ENCODE results near the gene EXOC7. TPM values are rescaled to one million over a fixed set of nuclear protein-coding genes. Genes with fewer than 3 reads are reported as not detected.

EXOC7 gene
- polyA plus RNA-seq, 1 donor from 2014 or later, result 146 TPM

DNA sequence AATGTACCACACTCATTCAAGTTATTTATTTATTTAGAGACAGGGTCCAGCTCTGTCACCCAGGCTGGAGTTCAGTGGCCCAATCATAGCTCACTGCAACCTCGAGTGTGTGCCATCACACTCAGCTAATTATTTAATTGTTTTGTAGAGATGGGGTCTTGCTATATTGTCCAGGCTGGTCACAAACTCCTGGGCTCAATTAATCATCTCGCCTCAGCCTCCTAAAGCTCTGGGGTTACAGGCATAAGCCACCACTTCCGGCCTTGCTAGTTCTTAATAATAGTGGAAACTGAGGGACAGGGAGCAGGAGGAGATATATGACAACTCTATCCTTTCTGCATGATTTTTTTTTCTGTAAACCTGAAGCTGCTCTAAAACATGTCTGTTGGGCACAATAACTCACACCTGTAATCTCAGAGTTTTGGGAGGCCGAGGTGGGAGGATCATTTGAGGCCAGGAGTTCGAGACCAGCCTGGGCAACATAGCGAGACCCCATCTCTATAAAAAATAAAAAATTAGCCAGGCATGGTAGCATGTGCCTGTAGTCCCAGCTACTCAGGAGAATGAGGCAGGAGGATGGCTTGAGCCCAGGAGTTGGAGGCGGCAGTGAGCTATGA, 11.7 kb upstream of the EXOC7 start:
- TF ChIP-seq MXI1 (conservative IDR thresholded peaks at IDR 0.05; ENCODE audit: poor library complexity, severe bottlenecking) (no peak), RAD21 (conservative IDR thresholded peaks at IDR 0.05) (no peak), EZH2 (IDR thresholded peaks at IDR 0.05; ENCODE audit: borderline replicate concordance, insufficient read depth, low read length, poor library complexity, severe bottlenecking) (no peak), EP300 (conservative IDR thresholded peaks at IDR 0.05; ENCODE audit: poor library complexity, severe bottlenecking) (no peak), TAF1 (IDR thresholded peaks at IDR 0.05; ENCODE audit: low read depth) (no peak), POLR2AphosphoS5 (IDR thresholded peaks at IDR 0.05) (no peak), SMC3 (conservative IDR thresholded peaks at IDR 0.05; ENCODE audit: poor library complexity) (no peak)
- TF ChIP-seq, protein P1, sequence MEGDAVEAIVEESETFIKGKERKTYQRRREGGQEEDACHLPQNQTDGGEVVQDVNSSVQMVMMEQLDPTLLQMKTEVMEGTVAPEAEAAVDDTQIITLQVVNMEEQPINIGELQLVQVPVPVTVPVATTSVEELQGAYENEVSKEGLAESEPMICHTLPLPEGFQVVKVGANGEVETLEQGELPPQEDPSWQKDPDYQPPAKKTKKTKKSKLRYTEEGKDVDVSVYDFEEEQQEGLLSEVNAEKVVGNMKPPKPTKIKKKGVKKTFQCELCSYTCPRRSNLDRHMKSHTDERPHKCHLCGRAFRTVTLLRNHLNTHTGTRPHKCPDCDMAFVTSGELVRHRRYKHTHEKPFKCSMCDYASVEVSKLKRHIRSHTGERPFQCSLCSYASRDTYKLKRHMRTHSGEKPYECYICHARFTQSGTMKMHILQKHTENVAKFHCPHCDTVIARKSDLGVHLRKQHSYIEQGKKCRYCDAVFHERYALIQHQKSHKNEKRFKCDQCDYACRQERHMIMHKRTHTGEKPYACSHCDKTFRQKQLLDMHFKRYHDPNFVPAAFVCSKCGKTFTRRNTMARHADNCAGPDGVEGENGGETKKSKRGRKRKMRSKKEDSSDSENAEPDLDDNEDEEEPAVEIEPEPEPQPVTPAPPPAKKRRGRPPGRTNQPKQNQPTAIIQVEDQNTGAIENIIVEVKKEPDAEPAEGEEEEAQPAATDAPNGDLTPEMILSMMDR (IDR thresholded peaks at IDR 0.05; ENCODE audit: poor library complexity, severe bottlenecking), result no peak
- TF ChIP-seq, protein P2, sequence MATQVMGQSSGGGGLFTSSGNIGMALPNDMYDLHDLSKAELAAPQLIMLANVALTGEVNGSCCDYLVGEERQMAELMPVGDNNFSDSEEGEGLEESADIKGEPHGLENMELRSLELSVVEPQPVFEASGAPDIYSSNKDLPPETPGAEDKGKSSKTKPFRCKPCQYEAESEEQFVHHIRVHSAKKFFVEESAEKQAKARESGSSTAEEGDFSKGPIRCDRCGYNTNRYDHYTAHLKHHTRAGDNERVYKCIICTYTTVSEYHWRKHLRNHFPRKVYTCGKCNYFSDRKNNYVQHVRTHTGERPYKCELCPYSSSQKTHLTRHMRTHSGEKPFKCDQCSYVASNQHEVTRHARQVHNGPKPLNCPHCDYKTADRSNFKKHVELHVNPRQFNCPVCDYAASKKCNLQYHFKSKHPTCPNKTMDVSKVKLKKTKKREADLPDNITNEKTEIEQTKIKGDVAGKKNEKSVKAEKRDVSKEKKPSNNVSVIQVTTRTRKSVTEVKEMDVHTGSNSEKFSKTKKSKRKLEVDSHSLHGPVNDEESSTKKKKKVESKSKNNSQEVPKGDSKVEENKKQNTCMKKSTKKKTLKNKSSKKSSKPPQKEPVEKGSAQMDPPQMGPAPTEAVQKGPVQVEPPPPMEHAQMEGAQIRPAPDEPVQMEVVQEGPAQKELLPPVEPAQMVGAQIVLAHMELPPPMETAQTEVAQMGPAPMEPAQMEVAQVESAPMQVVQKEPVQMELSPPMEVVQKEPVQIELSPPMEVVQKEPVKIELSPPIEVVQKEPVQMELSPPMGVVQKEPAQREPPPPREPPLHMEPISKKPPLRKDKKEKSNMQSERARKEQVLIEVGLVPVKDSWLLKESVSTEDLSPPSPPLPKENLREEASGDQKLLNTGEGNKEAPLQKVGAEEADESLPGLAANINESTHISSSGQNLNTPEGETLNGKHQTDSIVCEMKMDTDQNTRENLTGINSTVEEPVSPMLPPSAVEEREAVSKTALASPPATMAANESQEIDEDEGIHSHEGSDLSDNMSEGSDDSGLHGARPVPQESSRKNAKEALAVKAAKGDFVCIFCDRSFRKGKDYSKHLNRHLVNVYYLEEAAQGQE (IDR thresholded peaks at IDR 0.05; ENCODE audit: borderline replicate concordance), result no peak
- no peaks in the 10 kb centered on the region for H3K36me3 ChIP-seq (ENCODE audit: insufficient read depth, low read length)
- no peak overlapping the region for H2AFZ ChIP-seq (ENCODE audit: low read depth, low read length)
- H3K9me2 ChIP-seq (ENCODE audit: insufficient read depth, low read length), result no peaks in the 10 kb centered on the region
- H3K4me2 ChIP-seq (ENCODE audit: low read length), result no peak overlapping the region
- H3F3A ChIP-seq (ENCODE audit: insufficient read depth, low read length, poor library complexity, severe bottlenecking), result no peaks in the 10 kb centered on the region
- no peak overlapping the region for H3K9ac ChIP-seq (ENCODE audit: low read length)
- no peak overlapping the region for H3K4me3 ChIP-seq (ENCODE audit: low read length)
- no peaks in the 10 kb centered on the region for H4K20me1 ChIP-seq (ENCODE audit: insufficient read depth)
- no peaks in the 10 kb centered on the region for H3K79me2 ChIP-seq (replicated peaks; ENCODE audit: insufficient read depth, low read length)
- H3K27ac ChIP-seq (ENCODE audit: low read length), result no peak overlapping the region
- no peaks in the 10 kb centered on the region for H3K27me3 ChIP-seq (ENCODE audit: insufficient read depth, low read depth, low read length)
- H3K9me3 ChIP-seq (ENCODE audit: low read length), result no peaks in the 10 kb centered on the region

DNA sequence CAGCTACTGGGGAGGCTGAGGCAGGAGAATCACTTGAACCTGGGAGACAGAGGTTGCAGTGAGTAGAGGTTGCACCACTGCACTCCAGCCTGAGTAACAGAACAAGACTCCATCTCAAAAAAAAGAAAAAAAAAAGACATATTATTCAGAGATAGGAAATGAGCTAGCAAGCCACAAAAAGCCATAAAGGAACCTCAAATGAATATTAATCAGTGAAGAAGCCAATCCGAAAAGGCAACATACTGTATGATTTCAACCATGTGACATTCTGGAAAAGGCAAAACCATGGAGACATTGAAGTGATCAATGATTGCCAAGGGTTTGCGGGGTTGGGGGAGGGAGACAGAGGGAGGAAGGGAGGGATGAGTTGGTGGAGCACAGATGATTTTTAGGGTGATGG, 8.4 kb upstream of the EXOC7 start:
- no peak for TF ChIP-seq TAF1 (IDR thresholded peaks at IDR 0.05; ENCODE audit: low read depth)
- no peak for TF ChIP-seq POLR2AphosphoS5 (IDR thresholded peaks at IDR 0.05)
- TF ChIP-seq EP300 (conservative IDR thresholded peaks at IDR 0.05; ENCODE audit: poor library complexity, severe bottlenecking), result no peak
- TF ChIP-seq SMC3 (conservative IDR thresholded peaks at IDR 0.05; ENCODE audit: poor library complexity), result no peak
- TF ChIP-seq, protein P1 (IDR thresholded peaks at IDR 0.05; ENCODE audit: poor library complexity, severe bottlenecking), result no peak
- no peak for TF ChIP-seq EZH2 (IDR thresholded peaks at IDR 0.05; ENCODE audit: borderline replicate concordance, insufficient read depth, low read length, poor library complexity, severe bottlenecking)
- TF ChIP-seq, protein P2 (IDR thresholded peaks at IDR 0.05; ENCODE audit: borderline replicate concordance), result no peak
- TF ChIP-seq RAD21 (conservative IDR thresholded peaks at IDR 0.05), result no peak
- no peak for TF ChIP-seq MXI1 (conservative IDR thresholded peaks at IDR 0.05; ENCODE audit: poor library complexity, severe bottlenecking)
- no peaks in the 10 kb centered on the region for H3K9me3 ChIP-seq (ENCODE audit: low read length)

More for the DNA sequence above, 8.4 kb upstream of the EXOC7 start:
- Histone ChIP-seq H3K27ac (ENCODE audit: low read length) (no peak overlapping the region), H3K9me2 (ENCODE audit: insufficient read depth, low read length) (no peaks in the 10 kb centered on the region), H3K4me3 (ENCODE audit: low read length) (no peak overlapping the region), H4K20me1 (ENCODE audit: insufficient read depth) (no peaks in the 10 kb centered on the region), H3K79me2 (replicated peaks; ENCODE audit: insufficient read depth, low read length) (no peaks in the 10 kb centered on the region), H3F3A (ENCODE audit: insufficient read depth, low read length, poor library complexity, severe bottlenecking) (no peaks in the 10 kb centered on the region), H3K9ac (ENCODE audit: low read length) (no peak overlapping the region), H3K27me3 (ENCODE audit: insufficient read depth, low read depth, low read length) (no peaks in the 10 kb centered on the region), H2AFZ (ENCODE audit: low read depth, low read length) (no peak overlapping the region), H3K4me2 (ENCODE audit: low read length) (no peak overlapping the region), H3K36me3 (ENCODE audit: insufficient read depth, low read length) (no peaks in the 10 kb centered on the region)
